Stimulated activated memory B cell treated with anti-CD40 and anti-IgM and Interleukin-4, amounts not matched to agents 10 μg/mL and 1 μg/mL and 100 μg/mL, for 72 hours (primary cell): ENCODE measurements around the gene ARRDC2.

Experiments
- ATAC-seq: fragments of 150-1000 bp; cut with Tn5 transposase; 2 replicates; pipeline ENCODE4 v1.10.0; 2021
- H3K27ac Mint-ChIP-seq: one replicate; pipeline ENCODE4 v1.8.0; 2022; ENCODE audit warnings: mild to moderate bottlenecking, mixed read lengths
- H3K27me3 Mint-ChIP-seq: one replicate; pipeline ENCODE4 v1.8.0; 2022; ENCODE audit warnings: mixed read lengths
- H3K36me3 Mint-ChIP-seq: one replicate; pipeline ENCODE4 v1.8.0; 2022; ENCODE audit warnings: mixed read lengths
- H3K4me1 Mint-ChIP-seq: one replicate; pipeline ENCODE4 v1.8.0; 2022; ENCODE audit warnings: mixed read lengths
- H3K4me3 Mint-ChIP-seq: one replicate; pipeline ENCODE4 v1.8.0; 2022; ENCODE audit warnings: mild to moderate bottlenecking, moderate library complexity, mixed read lengths
- H3K9me3 Mint-ChIP-seq: one replicate; pipeline ENCODE4 v1.8.0; 2022; ENCODE audit warnings: mixed read lengths

ARRDC2 gene

DNA sequence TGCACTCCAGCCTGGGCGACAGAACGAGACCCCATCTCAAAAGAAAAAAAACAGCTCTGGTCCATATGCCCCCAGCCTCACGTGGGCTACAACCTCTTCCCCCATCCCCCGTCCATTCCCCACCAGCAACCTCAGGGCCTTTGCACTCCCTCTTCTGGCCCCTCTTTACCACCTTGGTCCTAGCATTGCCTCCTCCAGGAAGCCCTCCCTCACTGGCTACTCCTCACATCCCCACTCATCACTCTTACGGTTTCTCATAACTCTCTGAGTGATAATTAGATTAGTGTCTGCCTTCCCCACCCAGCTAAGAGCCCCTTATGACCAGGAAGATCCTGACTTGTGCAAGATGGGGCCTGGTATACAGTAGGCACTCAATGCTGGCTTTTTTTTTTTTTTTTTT, 48.0 kb downstream of the ARRDC2 start:
- H3K4me3 Mint-ChIP-seq: no peak overlapping the region
- H3K36me3 Mint-ChIP-seq: peaks cover 15% of the 10 kb centered on the region
- H3K4me1 Mint-ChIP-seq: peaks cover 14% of the 10 kb centered on the region
- H3K9me3 Mint-ChIP-seq: no peaks in the 10 kb centered on the region
- peak overlapping the region; percentile 28 for H3K27ac Mint-ChIP-seq
- ATAC-seq: no peak
- H3K27me3 Mint-ChIP-seq: no peaks in the 10 kb centered on the region

DNA sequence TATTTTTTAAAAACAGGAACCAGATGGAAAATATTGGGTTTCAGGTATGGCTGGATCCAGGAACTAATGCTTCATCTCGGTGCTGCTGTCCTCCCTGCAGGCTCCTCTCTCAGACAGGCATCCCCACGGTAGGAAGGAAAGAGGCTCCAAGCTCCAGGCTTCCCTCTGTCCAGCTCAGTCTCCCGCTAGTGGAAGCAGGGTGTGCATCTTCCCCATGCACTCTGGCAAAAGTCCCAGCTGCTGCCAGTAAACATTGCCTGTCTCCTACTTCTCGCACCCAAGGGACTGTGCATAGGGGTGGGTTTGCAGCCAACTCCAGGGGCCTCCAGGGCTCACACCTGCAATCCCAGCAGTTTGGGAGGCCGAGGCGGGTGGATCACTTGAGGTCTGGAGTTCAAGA, 49.6 kb downstream of the ARRDC2 start:
- Mint-ChIP-seq H3K9me3 (no peaks in the 10 kb centered on the region), H3K4me1 (peaks cover 12% of the 10 kb centered on the region), H3K36me3 (peaks cover 22% of the 10 kb centered on the region), H3K4me3 (no peak overlapping the region), H3K27me3 (no peaks in the 10 kb centered on the region), H3K27ac (peak overlapping the region; percentile 59)
- no peak for ATAC-seq

DNA sequence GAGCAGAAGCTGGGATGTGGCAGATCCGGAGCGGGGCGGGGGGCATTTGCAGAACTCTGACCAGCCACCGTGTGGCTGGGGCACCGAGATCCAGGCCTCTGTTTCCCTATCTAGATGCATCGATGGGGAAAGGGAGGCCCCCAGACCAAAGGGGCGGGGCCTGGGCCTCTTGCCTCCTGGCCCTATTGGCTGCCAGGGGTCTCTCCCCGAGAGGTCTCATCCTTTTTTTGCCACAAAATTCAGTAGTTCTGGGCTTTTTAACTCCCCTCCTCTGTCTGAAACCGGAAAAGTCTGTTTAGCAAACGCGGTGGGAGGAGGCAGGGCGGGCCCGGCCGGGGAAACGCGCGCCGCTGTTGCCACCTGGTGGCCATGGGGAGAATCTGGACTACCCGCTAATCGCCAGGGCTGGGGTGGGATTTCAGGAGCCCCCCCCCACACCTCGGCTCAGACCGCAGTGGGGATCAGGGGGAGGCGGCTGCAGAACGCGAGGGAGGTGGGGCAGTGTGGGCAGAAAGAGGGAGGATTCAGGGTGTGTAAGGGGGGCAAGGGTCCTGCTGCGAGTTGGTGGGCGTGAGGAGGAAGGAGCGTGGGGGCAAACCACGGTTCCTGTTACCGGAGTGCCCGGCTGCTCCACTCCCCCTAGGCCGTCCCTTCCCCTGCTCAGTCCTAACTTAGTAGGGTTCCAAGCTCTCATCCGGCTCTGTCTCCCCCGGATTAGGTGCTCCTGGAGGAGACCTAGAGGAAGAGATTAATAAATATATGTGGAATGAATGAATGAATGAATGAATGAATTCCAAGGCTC, 50.4 kb downstream of the ARRDC2 start:
- H3K4me3 Mint-ChIP-seq: peak overlapping the region; percentile 43
- peak overlapping the region; percentile 59 for H3K27ac Mint-ChIP-seq
- peaks cover 26% of the 10 kb centered on the region for H3K36me3 Mint-ChIP-seq
- no peaks in the 10 kb centered on the region for H3K9me3 Mint-ChIP-seq
- H3K27me3 Mint-ChIP-seq: no peaks in the 10 kb centered on the region
- H3K4me1 Mint-ChIP-seq: peaks cover 12% of the 10 kb centered on the region
- ATAC-seq: peak; percentile 90

DNA sequence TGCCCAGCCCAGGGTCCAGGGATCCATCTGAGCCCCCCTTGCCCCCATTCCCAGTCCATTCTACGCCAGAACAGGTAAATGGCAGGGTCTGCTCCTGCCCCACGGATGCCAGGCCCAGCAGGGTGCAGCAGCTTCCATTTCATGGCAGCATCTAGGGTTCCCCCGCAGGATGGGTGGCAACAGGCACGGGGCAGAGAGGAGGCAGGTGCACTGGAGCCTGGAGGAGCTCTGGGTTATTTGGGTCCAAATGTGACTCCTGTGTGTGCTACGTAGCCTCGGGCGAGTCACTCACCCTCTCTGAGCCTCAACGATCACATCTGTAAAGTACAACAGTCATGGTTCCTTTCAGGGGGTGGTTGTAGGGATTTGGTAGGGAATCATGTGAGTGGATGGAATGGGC, 51.3 kb downstream of the ARRDC2 start:
- no peak overlapping the region for H3K27ac Mint-ChIP-seq
- no peaks in the 10 kb centered on the region for H3K9me3 Mint-ChIP-seq
- H3K4me3 Mint-ChIP-seq: no peak overlapping the region
- H3K4me1 Mint-ChIP-seq: peaks cover 12% of the 10 kb centered on the region
- H3K36me3 Mint-ChIP-seq: peaks cover 31% of the 10 kb centered on the region
- no peak for ATAC-seq
- no peaks in the 10 kb centered on the region for H3K27me3 Mint-ChIP-seq

DNA sequence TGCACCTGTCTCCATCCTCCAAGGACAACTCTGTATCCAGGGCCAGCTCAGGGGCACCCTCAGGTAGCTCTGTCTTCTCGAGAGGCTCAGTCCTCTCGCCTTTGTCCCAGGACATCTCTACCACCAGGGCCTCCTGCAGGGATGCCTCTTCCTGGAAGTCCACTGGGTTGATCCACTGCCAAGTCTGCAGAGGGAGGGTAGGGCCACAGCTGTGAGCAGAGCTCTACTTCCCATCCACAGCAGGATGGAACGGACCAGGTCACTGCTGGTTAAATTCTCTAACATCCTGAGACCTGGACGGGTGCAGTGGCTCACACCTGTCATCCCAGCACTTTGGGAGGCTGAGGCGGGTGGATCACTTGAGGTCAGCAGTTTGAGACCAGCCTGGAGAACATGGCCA, 51.9 kb downstream of the ARRDC2 start:
- Mint-ChIP-seq H3K4me1 (peaks cover 12% of the 10 kb centered on the region), H3K27ac (no peak overlapping the region), H3K4me3 (no peak overlapping the region)

DNA sequence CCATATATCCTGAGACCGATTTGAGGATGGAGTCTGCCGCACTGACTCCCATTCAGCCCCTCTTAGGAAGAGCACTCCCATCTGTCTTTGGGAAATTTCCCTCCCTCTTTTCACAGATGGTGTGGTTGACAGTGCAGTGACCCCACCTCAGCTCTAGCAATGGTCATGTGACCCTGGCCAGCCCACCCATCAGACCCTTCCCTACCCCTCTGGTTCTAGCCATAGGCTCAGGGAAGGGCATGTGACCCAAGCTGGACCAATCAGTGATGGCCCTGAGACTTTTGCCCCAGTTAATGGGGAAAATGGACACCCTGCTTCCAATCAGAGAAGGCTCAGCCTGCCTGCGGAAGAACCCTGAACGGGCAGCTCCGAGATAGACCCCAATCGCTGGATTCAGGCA, 52.5 kb downstream of the ARRDC2 start:
- Mint-ChIP-seq H3K4me1 (peaks cover 12% of the 10 kb centered on the region), H3K4me3 (no peak overlapping the region), H3K27ac (no peak overlapping the region), H3K9me3 (no peaks in the 10 kb centered on the region), H3K36me3 (peaks cover 42% of the 10 kb centered on the region), H3K27me3 (no peaks in the 10 kb centered on the region)
- ATAC-seq: no peak

More for the DNA sequence above, 51.9 kb downstream of the ARRDC2 start:
- Mint-ChIP-seq H3K27me3 (no peaks in the 10 kb centered on the region), H3K36me3 (peaks cover 37% of the 10 kb centered on the region), H3K9me3 (no peaks in the 10 kb centered on the region)
- ATAC-seq: no peak

DNA sequence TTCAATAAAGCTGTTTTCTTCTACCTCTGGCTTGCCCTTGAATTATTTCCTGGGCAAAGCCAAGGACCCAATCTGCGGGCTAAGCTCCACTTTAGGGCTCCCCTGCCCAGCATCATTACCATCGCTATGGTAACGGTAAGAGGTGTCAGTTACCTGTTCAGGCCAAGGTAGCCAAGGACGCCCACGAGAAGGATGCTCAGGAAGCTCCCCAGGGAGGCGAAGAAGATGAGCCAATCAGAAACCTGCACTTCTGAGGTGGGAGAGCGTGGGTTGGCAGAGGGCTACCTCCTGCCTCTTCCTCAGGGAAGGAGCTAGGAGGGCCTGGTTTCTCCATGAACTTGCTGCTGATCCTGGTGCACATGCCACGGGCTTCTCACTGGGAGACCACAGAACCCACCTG, 54.1 kb downstream of the ARRDC2 start:
- Mint-ChIP-seq H3K27me3 (no peaks in the 10 kb centered on the region), H3K36me3 (peaks cover 48% of the 10 kb centered on the region), H3K27ac (no peak overlapping the region), H3K4me1 (peaks cover 12% of the 10 kb centered on the region), H3K4me3 (no peak overlapping the region), H3K9me3 (no peaks in the 10 kb centered on the region)
- ATAC-seq: no peak

DNA sequence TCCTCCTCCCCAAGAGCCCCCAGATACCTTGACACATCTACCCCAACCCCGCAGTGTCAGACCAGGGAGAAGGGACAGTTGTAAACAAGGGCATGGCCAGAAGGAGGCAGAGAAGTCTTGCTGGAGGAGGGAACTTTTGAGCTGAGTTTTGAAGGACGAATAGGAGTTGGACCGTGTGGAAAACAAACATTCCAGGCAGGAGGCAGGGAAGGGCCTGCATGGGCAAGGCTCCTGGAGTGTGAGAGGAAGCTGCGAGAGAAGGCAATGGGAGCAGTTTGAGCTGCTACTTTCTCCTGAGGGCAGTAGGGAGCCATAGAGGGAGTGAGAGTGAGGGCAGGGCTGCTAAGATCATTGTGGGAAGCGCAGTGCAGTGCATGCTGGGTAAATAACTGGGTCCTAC, 55.5 kb downstream of the ARRDC2 start:
- Mint-ChIP-seq H3K27me3 (no peaks in the 10 kb centered on the region), H3K4me3 (no peak overlapping the region), H3K9me3 (no peaks in the 10 kb centered on the region), H3K4me1 (peaks cover 3% of the 10 kb centered on the region), H3K27ac (no peak overlapping the region), H3K36me3 (peaks cover 48% of the 10 kb centered on the region)
- no peak for ATAC-seq
